ENCODE data around the gene RABGAP1L. TPM values are rescaled to one million over a fixed set of nuclear protein-coding genes. Genes with fewer than 3 reads are reported as not detected.
"Not testable (repeated sequence)": the region's sequence is repeated elsewhere in the genome, so short reads cannot be mapped to it uniquely, and the experiment has no call there.

RABGAP1L gene
- total and polyA plus RNA-seq, 5 experiments from 2014 or later, result 36.8 to 93.6 (median 59.8) TPM

DNA sequence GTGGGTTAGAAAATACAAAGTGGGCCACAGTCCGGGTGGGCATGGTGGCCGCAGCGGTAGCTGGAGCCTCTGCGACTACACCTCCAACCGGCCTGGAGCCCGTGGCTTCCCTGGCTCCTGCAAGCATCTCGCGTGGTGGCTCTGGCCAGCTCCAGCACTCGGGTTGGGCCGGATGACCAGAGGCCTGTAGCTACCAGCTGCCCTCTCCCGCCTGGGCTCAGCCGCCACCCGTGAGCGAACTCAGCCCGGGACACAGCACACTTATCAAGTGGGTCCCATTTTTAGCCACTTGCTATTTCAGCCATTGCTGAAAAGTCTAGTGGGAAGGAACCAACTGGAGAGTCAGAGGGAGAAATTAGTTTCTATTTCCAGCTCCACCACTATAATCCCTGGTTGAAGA, 732.7 kb downstream of the RABGAP1L start:
- ATAC-seq (no peak), DNase-seq (no peak)
- H3K27me3 Mint-ChIP-seq, result no peaks in the 10 kb centered on the region
- POLR2A ChIA-PET, result interaction anchor here (0.6 to 1.0 kb wide), 2 partner anchors 74 to 117 kb away, joined by 3 to 4 read pairs; no protein-coding TSS in a partner anchor
- peaks cover 0 to 24% (median 13%) of the 10 kb centered on the region in 3 donors for H3K36me3 Mint-ChIP-seq
- H3K27ac Mint-ChIP-seq, result peak overlapping the region in 1 of 10 donors; percentile 72
- H3K4me1 Mint-ChIP-seq, result peaks cover 0 to 11% (median 6%) of the 10 kb centered on the region in 4 donors
- no peaks in the 10 kb centered on the region for H3K9me3 Mint-ChIP-seq
- no peak overlapping the region for H3K4me3 Mint-ChIP-seq

DNA sequence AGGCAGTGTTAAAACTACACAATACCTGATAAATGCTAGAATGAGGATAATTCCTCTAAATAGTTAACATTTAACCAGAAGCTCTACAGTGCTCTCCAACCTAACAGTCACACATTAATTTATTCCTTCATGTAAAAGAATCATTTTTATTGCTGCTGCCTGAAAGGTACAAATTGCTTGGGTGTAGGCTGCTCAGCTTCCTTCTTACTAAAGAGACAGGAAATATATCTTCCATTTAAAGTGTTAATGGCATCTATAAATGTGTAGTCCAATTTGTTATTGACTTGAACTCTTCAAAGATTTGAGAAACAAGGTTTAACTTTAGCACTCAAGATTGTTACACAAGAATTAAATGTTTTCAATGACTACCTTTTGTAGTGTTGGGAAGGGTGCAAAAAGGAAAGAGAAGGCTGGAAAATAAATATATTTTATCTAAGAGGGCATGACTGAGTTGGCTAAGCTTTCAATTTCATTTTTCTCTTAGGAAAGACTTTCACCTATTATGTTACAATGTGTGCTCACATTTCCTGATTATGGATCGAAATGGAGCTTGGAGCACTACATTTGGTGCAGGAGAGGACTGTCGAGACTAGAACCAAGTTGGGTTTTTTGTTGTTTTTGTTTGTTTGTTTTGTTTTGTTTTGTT, 734.9 kb downstream of the RABGAP1L start:
- ATAC-seq, result no peak
- POLR2A ChIA-PET, result interaction anchor here (0.5 to 1.5 kb wide), 3 partner anchors 10 to 1175 kb away, joined by 3 to 4 read pairs (median 3); partner anchors contain the start of gene CACYBP
- peak overlapping the region in 1 of 10 donors; percentile 28 for H3K4me3 Mint-ChIP-seq
- DNase-seq, result no peak
- H3K9me3 Mint-ChIP-seq, result no peaks in the 10 kb centered on the region
- H3K27me3 Mint-ChIP-seq, result no peaks in the 10 kb centered on the region
- H3K36me3 Mint-ChIP-seq, result peaks cover 0 to 26% (median 19%) of the 10 kb centered on the region in 3 donors
- H3K4me1 Mint-ChIP-seq, result peaks cover 0 to 11% (median 9%) of the 10 kb centered on the region in 4 donors
- H3K27ac Mint-ChIP-seq, result peak overlapping the region in 5 of 10 donors; percentile 15 to 55 (median 22)

DNA sequence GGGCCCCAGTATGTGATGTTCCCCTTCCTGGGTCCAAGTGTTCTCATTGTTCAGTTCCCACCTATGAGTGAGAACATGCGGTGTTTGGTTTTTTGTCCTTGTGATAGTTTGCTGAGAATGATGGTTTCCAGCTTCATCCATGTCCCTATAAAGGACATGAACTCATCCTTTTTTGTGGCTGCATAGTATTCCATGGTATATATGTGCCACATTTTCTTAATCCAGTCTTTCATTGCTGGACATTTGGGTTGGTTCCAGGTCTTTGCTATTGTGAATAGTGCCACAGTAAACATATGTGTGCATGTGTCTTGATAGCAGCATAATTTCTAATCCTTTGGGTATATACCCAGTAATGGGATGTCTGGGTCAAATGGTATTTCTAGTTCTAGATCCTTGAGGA, 736.3 kb downstream of the RABGAP1L start:
- Mint-ChIP-seq H3K36me3 (peaks cover 6 to 33% (median 20%) of the 10 kb centered on the region in 3 donors), H3K4me1 (peaks cover 0 to 11% (median 9%) of the 10 kb centered on the region in 4 donors)
- H3K4me3 Mint-ChIP-seq, H3K9me3 Mint-ChIP-seq, H3K27ac Mint-ChIP-seq, POLR2A ChIA-PET, H3K27me3 Mint-ChIP-seq, DNase-seq, ATAC-seq: not testable (repeated sequence)

DNA sequence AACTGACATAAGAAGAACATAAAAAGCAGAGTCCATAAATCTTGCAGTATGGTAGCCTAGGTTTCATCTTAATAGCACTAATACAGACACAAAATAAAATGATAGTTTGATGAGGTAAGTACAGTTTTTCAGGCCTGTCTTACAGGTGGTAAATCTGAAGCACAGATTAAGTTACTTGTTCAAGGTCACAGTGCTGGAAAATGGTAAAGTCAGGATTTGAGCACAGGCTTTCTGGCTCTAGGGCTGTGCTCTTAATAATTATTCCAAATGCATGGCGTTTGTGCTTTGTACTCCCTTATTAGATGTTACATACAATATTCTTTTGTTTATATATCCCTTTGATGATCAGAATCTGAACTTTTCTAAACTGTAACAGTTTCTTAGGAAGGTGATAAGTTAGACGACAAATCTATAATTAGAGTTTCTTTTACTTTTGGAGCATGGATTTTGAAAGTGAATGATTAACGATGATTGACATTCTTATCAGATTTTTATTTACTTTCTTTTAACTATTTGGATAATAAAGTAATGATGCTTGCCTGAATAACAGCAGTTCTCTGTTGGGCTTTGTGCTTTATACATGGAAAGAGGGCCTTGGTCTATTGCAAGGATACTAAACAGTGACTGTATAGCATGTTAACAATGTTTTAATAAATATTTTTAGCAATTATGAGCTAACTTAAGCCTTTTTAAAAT, 738.9 kb downstream of the RABGAP1L start:
- H3K4me3 Mint-ChIP-seq, result no peak overlapping the region
- ATAC-seq (no peak), DNase-seq (no peak)
- peaks cover 0 to 20% (median 3%) of the 10 kb centered on the region in 9 donors for H3K9me3 Mint-ChIP-seq
- H3K27me3 Mint-ChIP-seq, result no peaks in the 10 kb centered on the region
- H3K4me1 Mint-ChIP-seq, result peaks cover 0 to 14% (median 8%) of the 10 kb centered on the region in 4 donors
- H3K27ac Mint-ChIP-seq, result peak overlapping the region in 1 of 10 donors; percentile 19
- POLR2A ChIA-PET, result no interaction called here
- H3K36me3 Mint-ChIP-seq, result peaks cover 17 to 42% (median 21%) of the 10 kb centered on the region in 3 donors

DNA sequence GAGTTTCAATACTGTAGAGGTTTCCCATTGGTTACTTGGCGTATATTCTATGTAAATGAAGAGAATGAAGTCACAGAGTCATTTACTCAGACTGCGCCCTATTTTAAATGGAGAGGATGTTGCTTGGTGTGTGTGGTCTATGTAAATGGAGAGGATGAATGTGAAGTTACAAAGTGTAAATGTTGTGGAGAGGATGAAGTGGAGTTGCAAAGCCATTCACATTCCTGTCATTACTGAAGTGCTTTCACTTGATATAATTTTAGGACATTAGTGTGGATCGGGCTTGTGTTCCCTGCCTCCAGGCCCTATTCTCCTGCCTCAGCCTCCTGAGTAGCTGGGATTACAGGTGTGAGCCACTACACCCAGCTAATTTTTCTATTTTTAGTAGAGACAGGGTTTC, 741.0 kb downstream of the RABGAP1L start:
- no peak for ATAC-seq
- Mint-ChIP-seq H3K4me1 (peaks cover 0 to 4% (median 2%) of the 10 kb centered on the region in 4 donors), H3K27me3 (no peaks in the 10 kb centered on the region), H3K36me3 (peaks cover 20 to 42% (median 23%) of the 10 kb centered on the region in 3 donors), H3K9me3 (peaks cover 0 to 27% (median 7%) of the 10 kb centered on the region in 9 donors), H3K27ac (no peak overlapping the region), H3K4me3 (no peak overlapping the region)
- POLR2A ChIA-PET, result no interaction called here
- DNase-seq, result no peak

DNA sequence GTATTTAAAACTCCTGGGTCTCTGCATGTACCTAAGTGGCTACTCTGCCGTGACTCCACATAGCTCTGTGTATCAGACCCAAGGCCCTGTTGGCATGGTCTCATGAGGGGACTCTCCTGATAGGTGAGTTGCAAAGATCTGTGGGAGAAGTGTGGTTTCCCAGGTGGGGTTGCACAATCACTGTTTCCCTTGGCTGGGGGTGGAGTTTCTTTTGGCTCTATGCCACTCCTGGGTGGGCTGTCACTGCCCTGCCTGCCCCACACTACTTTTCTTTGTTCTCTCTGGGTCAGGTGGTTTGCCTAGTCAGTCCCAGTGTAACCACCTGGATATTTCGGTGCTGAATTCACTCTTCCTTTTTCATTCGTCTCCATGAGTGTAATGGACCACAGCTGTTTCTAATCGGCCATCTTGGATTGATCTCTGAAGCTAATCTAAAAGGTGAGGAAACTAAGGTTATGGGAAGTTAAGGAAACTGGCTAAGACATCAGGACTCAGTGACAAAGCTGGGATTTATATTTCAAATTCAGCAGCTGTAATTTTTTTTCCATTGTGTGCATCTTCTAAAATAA, 743.3 kb downstream of the RABGAP1L start:
- POLR2A ChIA-PET, result no interaction called here
- Mint-ChIP-seq H3K27ac (peak overlapping the region in 2 of 10 donors; percentile 43 to 61), H3K36me3 (peaks cover 14 to 40% (median 29%) of the 10 kb centered on the region in 3 donors), H3K4me1 (peaks cover 0 to 2% (median under 1%) of the 10 kb centered on the region in 4 donors), H3K9me3 (peaks cover 0 to 40% (median 14%) of the 10 kb centered on the region in 9 donors), H3K4me3 (no peak overlapping the region), H3K27me3 (no peaks in the 10 kb centered on the region)
- ATAC-seq (no peak), DNase-seq (no peak)

DNA sequence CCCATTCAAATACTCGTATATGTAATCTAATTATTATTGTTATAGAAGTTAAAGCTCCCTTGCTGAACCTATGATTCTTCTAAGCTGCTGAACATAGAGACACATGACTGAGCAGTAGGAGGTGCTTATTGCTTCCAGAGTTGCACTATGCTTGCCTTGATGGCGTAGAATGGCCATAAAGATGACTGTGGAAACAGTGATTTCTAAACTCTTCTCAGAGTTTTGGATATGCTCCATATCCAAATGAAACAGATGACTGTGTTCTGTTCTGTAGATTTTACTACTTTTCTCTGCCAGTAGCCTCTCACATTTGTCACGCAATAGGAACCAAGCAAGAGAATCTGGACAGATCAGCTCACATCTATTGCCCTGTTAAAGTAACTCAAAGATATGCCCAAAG, 752.3 kb downstream of the RABGAP1L start:
- Mint-ChIP-seq H3K27me3 (no peaks in the 10 kb centered on the region), H3K4me3 (no peak overlapping the region)
- no peak for ATAC-seq

DNA sequence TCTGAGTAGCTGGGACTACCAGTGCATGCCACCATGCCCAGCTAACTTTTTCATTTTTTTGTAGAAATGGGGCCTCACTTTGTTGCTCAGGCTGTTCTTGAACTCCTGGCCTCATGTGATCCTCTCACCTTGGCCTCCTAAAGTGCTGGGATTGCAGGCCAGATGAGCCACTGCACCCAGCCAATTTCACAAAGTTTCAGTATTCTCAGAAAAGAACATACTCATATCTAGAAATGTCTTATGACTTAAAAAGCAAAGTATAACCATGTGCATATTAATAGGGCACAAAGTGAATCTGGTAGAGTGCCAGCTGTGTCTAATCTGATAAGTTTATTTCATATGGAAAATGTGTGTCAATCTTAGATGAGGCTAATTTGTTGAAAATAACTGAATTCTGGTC, 752.9 kb downstream of the RABGAP1L start:
- H3K36me3 Mint-ChIP-seq, result peaks cover 2 to 7% (median 5%) of the 10 kb centered on the region in 3 donors
- H3K9me3 Mint-ChIP-seq, result peaks cover 0 to 8% (median 0%) of the 10 kb centered on the region in 9 donors
- POLR2A ChIA-PET, result interaction anchor here (0.7 kb wide), 1 partner anchor 52 kb away, joined by 4 read pairs; no protein-coding TSS in a partner anchor
- no peak for ATAC-seq
- DNase-seq, result no peak
- peaks cover 0 to 27% (median 0%) of the 10 kb centered on the region in 4 donors for H3K4me1 Mint-ChIP-seq
- no peak overlapping the region for H3K4me3 Mint-ChIP-seq
- H3K27me3 Mint-ChIP-seq, result no peaks in the 10 kb centered on the region
- peak overlapping the region in 7 of 10 donors; percentile 16 to 81 (median 34) for H3K27ac Mint-ChIP-seq

More for the DNA sequence above, 752.3 kb downstream of the RABGAP1L start:
- H3K27ac Mint-ChIP-seq, result peak overlapping the region in 1 of 10 donors; percentile 70
- DNase-seq, result no peak
- peaks cover 2 to 10% (median 9%) of the 10 kb centered on the region in 3 donors for H3K36me3 Mint-ChIP-seq
- POLR2A ChIA-PET, result no interaction called here
- peaks cover 0 to 21% (median 0%) of the 10 kb centered on the region in 4 donors for H3K4me1 Mint-ChIP-seq
- peaks cover 0 to 11% (median 4%) of the 10 kb centered on the region in 9 donors for H3K9me3 Mint-ChIP-seq

DNA sequence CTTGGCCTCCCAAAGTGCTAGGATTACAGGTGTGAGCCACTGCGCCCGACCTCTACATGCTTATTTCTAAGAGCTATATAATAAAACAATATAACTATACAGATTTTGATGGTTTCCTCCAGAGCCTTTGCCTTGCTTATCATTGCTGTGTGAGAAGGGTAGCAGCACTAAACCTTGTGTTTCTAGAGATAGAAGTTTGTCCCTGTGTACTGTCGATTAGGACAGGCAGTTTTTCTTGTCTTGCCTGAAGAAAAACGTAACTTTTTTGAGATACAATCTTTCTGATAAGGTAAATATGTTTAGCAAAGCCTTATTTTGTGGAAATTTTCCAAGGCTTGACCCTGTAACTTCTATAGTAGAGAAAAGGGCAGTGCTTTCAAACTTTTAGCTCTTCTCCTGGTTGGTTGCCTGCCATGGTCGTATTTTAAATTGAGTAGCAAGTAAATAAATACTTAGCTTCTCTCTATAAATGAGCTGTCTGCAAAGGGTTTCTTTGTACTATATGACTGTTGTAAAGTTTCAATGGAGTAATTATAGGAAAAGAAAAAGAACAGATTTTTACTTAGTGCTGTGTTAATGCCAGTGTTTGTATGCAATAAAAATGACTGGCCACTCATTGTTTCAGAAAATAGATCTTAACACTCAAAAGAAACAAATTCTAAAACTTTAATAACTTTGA, 754.0 kb downstream of the RABGAP1L start:
- Mint-ChIP-seq H3K27me3 (no peaks in the 10 kb centered on the region), H3K4me1 (peaks cover 0 to 27% (median 0%) of the 10 kb centered on the region in 4 donors), H3K27ac (peak overlapping the region in 4 of 10 donors; percentile 0 to 69 (median 16)), H3K36me3 (peaks cover 0 to 4% (median 2%) of the 10 kb centered on the region in 3 donors), H3K9me3 (no peaks in the 10 kb centered on the region), H3K4me3 (no peak overlapping the region)
- DNase-seq (no peak), ATAC-seq (no peak)
- POLR2A ChIA-PET, result no interaction called here

DNA sequence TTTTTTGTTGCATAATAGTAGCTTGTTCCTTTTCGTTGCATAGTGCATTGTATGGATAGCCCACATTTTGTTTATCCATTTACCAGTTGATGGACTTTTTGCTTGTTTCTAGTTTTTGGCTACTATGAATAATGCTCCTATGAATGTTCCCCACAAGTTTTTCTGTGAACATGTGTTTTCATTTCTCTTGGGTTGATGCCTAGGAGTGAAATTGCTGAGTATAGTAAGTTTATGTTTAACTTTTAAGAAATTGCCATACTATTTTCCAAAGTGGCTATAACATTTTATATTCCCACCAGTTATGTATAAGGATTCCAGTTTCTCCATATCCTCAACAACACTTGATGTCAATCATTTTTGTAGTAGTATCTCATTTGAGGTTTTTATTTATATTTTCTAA, 755.7 kb downstream of the RABGAP1L start:
- Mint-ChIP-seq H3K4me1 (peaks cover 0 to 22% (median 1%) of the 10 kb centered on the region in 4 donors), H3K4me3 (no peak overlapping the region), H3K9me3 (peaks cover 0 to 3% (median 1%) of the 10 kb centered on the region in 9 donors), H3K27ac (peak overlapping the region in 1 of 10 donors; percentile 0), H3K27me3 (no peaks in the 10 kb centered on the region), H3K36me3 (peaks cover 2 to 9% (median 2%) of the 10 kb centered on the region in 3 donors)
- DNase-seq (no peak), ATAC-seq (no peak)
- POLR2A ChIA-PET, result no interaction called here

DNA sequence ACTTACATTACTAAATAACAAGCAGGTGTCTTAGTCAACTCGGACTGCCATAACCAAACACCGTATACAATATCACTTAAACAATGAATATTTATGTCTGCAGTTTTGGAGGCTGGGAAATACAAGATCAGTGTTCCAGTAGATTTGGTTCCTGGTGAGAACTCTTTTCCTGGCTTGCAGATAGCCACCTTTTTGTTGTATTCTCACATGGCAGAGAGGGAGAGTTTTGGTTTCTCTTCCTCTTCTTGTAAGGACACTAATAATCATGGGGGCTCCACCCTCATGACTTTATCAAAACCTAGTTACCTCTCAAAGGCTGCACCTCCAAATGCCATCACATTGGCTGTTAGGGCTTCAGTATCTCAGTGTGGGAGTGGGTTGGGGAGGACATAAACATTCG, 757.5 kb downstream of the RABGAP1L start:
- H3K27ac Mint-ChIP-seq, result no peak overlapping the region
- POLR2A ChIA-PET, result no interaction called here
- H3K27me3 Mint-ChIP-seq, result no peaks in the 10 kb centered on the region
- ATAC-seq (no peak), DNase-seq (no peak)
- peaks cover 0 to 19% (median 5%) of the 10 kb centered on the region in 4 donors for H3K4me1 Mint-ChIP-seq
- peaks cover 0 to 5% (median 2%) of the 10 kb centered on the region in 9 donors for H3K9me3 Mint-ChIP-seq
- H3K36me3 Mint-ChIP-seq, result peaks cover 5 to 21% (median 5%) of the 10 kb centered on the region in 3 donors
- H3K4me3 Mint-ChIP-seq, result no peak overlapping the region

DNA sequence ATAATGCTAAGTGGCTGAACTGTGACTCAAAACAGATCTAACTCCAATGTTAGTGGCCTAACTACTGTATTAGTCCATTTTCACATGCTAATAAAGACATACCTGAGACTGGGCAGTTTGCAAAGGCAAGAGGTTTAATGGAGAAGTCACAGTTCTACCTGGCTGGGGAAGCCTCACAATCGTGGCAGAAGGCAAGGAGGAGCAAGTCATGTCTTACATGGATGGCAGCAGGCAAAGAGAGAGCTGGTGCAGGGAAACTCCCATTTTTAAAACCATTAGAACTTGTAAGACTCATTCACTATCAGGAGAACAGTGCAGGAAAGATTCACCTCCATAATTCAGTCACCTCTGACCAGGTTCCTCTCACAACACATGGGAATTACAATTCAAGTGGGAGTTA, 760.8 kb downstream of the RABGAP1L start:
- POLR2A ChIA-PET, result no interaction called here
- no peak for ATAC-seq
- peaks cover 0 to 12% (median 8%) of the 10 kb centered on the region in 9 donors for H3K9me3 Mint-ChIP-seq

More for the DNA sequence above, 760.8 kb downstream of the RABGAP1L start:
- no peaks in the 10 kb centered on the region for H3K27me3 Mint-ChIP-seq
- DNase-seq, result no peak
- H3K4me1 Mint-ChIP-seq, result peaks cover 0 to 14% (median 6%) of the 10 kb centered on the region in 4 donors
- no peak overlapping the region for H3K4me3 Mint-ChIP-seq
- H3K27ac Mint-ChIP-seq, result peak overlapping the region in 3 of 10 donors; percentile 7 to 22 (median 22)
- peaks cover 8 to 17% (median 11%) of the 10 kb centered on the region in 3 donors for H3K36me3 Mint-ChIP-seq

Data from naive thymus-derived CD8-positive, alpha-beta T cell (primary cell).